ENCODE results near the gene ZNF84.
A peak's percentile ranks its signal among the peaks of the same experiment; 100 is the strongest.

ZNF84 gene

DNA sequence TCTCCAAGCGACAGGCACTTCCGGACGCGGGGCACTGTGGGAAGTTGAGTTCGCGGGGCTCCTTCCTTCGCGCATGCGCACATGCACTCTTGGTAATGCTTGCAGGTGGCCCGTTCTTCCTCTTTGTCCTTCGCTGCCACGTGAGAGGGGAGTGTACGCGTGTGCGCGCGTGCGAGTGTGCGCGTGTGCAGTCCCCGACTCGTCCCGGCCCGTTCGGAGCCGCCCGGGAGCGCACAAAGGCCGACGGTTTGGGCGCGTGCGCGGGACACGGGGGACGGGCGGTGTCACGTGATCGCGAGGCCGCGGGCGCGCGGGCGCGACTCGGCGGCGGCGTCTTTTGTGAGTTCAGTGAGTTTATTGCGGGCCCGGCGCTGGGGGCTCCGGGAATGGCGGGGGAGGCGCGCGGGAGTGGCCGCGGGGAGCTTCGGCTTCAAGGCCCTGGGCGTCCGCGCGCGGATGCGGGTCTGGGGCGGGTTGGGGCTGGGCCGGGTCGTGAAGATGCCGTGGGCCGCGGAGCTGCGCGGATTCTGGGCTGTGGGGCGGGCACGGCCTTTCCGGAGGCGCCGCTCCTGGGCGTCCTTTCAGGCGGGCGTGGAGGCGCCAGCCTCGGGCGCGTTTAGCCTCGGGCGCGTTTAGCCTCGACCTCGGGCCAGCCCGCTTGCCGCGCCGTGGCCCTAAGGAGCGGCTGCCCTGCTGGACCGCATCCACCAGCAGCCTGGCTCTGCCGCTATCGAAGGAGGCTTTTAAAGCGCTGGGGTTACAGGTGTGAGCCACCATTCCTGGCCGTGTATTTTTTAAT is at the start of gene ZNF84:
Gene ZNF84 (plus strand): TSS at position 303 of the 799 bp plus-strand sequence. CDS start 3,959 bp downstream, outside the sequence.
- DNase-seq (ENCODE audit: low read depth in 2 of 2): peak; percentile 93 to 94

DNA sequence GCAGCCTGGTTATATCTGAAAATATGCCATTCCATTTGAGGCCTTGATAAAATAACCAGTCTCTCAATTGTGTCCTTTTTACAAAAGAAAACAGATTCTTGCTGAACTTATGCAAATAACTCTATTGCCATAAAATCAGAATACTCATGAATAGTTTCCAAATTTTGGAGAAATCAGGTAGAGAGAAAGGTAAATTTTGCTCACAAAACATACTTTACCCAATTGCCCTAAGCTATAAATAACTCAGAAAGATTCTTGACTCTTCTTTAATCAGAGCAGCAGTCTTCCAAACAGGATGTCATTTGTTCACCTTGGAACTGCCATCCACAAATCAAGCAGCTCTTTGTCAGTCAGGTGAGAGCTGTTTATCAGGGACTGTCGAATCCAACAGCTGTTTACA is 38.6 kb upstream of the ZNF84 start:
- DNase-seq (ENCODE audit: low read depth in 2 of 2): no peak

DNA sequence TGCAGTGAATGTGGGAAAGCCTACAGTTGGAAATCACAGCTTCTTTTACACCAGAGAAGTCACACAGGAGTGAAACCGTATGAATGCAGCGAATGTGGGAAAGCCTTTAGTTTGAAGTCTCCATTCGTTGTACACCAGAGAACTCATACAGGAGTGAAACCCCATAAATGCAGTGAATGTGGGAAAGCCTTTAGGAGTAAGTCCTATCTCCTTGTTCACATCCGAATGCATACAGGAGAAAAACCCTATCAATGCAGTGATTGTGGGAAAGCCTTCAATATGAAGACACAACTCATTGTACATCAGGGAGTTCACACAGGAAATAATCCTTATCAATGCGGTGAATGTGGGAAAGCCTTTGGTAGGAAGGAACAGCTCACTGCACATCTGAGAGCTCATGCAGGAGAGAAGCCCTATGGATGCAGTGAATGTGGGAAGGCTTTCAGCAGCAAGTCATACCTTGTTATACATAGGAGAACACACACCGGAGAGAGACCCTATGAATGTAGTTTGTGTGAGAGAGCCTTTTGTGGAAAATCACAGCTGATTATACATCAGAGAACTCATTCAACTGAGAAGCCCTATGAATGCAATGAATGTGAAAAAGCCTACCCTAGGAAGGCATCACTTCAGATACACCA is 26.5 kb upstream of the ZNF84 start:
- DNase-seq (ENCODE audit: low read depth in 2 of 2): no peak

DNA sequence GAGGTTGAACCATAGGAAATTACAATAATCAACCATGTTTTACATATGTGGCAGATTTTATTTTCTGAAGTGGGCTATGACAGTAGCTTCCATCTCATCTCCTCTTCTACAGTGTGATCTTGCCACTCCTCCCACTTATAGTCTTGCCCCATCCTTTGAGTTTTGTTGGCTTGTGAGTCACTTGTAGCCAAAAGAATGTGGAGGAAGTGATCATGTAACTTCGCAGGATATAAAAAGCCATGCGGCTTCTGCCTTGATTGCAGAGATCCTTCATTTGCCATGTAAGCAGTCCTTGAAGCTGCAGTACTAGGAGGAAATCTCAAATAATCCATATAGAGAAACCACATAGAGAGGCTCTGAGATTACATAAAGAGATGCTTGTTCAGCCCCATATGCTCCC is 13.7 kb upstream of the ZNF84 start:
- DNase-seq (ENCODE audit: low read depth in 2 of 2): no peak

DNA sequence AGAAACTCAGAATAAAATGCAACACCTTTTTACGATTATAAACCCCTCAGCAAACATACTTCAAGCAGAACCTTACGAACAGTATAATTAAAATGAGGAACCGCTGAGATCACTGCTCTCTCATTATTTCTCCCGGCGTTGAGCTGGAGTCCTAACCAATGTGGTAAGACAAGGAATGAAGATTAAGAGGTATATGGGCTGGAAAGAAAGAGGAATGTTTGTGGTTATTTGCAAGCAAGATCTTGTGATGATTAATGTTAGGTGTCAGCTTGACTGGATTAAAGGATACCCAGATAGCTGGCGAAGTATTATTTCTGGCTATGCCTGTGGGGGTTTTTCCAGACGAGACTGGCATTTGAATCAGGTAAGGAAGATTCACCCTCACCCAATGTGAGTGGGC is 10.3 kb upstream of the ZNF84 start:
- no peak for DNase-seq (ENCODE audit: low read depth in 2 of 2)

DNA sequence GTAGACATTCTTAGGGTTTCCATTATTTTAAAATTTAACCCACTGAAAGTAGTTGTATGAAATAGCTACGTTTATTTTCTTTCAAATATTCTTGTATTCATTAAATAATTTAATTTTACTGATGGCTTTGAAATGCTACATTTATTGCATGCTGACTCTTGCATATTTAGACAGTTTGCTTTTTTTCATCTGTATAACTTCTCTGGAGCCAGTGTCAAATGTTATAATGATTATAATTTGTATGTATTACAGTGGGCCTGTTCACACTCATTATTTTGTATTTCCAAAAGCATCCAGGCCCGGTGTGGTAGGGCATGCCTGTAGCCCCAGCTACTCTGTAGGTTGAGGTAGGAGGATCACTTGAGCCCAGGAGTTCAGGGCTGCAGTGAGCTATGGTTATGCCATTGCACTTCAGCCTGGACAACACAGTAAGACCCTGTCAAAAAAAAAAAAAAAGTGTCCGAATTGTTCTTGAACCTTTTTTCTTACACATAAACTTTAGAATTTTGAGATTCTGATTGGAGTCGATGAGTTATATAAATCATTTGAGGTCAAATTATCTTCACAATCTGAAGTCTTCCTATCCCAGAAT is 905 bp downstream of the ZNF84 start:
- no peak for DNase-seq (ENCODE audit: low read depth in 2 of 2)

DNA sequence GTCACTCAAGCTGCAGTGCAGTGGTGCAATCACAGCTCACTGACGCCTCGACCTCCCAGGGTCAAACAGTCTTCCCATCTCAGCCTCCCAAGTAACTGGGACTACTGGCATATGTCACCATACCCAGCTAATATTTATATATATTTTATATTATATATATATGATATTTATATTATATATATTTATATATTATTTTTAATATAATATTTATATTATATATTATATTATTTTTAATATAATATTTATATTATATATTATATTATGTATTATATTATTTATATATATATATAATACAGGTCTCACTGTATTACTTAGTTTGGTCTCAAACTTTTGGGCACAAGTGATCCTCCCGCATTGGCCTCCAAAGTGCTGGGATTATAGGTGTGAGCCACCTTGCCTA is 9.4 kb downstream of the ZNF84 start:
- DNase-seq (ENCODE audit: low read depth in 2 of 2): no peak

DNA sequence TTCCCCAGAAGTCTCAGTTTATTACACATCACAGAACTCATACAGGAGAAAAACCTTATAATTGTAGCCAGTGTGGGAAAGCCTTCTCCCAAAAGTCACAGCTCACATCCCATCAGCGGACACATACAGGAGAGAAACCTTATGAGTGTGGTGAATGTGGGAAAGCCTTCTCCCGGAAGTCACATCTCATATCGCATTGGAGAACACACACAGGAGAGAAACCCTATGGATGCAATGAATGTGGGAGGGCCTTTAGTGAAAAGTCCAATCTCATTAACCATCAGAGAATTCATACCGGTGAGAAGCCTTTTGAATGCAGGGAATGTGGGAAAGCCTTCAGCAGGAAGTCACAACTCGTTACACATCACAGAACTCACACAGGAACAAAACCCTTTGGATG is 20.1 kb downstream of the ZNF84 start:
- DNase-seq (ENCODE audit: low read depth in 2 of 2): no peak

DNA sequence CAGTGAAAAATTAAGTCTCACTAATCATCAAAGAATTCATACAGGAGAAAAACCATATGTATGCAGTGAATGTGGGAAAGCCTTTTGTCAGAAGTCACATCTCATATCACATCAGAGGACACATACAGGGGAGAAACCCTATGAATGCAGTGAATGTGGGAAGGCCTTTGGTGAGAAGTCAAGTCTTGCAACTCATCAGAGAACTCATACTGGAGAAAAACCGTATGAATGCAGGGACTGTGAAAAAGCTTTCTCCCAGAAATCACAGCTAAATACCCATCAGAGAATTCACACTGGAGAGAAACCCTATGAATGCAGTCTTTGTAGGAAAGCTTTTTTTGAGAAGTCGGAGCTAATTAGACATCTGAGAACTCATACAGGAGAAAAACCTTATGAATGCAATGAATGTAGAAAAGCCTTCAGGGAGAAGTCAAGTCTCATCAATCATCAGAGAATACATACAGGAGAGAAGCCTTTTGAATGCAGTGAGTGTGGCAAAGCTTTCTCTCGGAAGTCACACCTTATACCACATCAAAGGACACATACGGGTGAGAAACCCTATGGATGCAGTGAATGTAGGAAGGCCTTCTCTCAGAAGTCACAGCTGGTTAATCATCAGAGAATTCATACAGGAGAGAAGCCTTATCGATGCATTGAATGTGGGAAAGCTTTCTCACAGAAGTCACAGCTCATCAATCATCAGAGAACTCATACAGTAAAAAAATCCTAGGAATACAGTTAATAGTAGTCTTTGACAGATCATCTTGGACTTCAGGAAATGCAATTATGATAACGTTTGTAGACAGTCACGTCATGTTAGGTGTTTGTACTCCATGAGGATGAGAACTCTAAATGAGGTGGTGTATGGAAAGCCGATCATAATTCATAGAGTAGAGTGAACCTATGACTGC is 21.1 kb downstream of the ZNF84 start:
- DNase-seq (ENCODE audit: low read depth in 2 of 2): no peak

DNA sequence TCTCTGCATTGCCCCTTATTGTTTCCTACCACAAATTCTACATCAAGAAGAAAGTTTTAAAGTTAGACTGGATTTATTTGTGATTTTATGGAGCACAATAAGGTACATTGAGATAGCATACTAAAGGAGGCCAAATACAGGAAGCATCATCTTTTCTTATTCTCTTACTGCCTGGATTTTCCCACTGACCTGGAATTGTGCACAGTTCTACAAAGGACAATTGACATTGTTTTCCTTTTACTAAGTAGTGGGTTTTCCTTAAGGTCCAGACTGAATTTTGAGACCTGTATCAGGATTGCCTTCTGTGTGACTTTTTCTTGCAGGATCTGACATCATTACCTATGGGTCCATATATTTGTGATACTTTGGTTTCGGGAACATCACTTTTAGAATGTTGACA is 24.6 kb downstream of the ZNF84 start:
- no peak for DNase-seq (ENCODE audit: low read depth in 2 of 2)

DNA sequence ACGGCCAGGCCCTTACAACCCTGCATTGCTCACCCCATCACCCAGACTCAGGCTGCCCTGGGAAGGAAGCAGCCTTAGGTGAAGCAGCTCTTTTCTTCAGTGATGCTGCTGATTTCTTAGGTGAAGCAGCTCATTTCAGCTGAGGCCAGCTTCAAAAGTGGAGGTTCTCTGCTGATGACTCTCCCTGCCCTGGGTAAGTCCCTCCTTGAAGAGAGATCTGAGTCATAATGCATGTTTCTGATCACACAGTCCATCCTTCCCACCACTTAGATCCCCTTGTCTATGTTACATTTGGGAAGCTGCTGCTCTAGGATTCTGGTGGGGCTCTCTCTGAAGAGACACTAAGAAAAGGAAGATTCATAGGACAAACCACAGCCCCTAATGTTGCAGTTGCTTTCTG is 26.2 kb downstream of the ZNF84 start:
- DNase-seq (ENCODE audit: low read depth in 2 of 2): no peak

DNA sequence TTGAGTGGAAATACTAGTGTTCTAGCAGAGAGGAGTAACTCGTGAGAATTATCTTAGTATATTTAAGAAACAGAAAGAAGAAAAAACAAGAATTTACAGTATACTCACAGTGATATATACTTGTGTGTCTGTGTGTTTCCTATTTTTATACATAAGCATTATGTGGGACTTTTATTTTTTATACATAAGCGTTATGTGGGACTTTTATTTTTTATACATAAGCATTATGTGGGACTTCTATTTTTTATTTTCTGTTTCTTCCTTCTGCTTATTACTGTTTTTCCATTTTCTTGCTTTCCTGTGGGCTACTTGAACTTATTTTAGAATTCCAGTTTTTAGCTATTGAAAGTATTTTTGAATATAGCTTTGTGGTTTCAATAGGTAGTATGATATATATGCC is 36.5 kb downstream of the ZNF84 start:
- DNase-seq (ENCODE audit: low read depth in 2 of 2): no peak

DNA sequence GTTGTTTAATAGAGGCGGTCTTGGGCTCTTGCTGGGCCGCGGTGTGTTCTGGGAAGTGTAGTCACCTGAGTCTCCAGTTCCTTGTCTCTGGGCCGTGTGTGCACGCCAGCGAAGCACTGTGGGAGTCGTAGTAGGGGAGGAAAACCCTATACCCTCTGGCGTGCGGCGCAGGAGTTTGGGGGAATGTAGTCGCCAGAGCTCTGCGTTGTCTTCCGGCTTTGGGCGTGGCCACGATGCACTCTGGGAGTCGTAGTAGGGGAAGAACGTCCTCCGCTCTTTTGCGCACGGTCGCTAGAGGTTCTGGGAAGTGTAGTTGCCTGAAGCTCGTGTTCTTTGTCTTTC is 42.7 kb downstream of the ZNF84 start:
- peak; percentile 88 to 90 for DNase-seq (ENCODE audit: low read depth in 2 of 2)

DNA sequence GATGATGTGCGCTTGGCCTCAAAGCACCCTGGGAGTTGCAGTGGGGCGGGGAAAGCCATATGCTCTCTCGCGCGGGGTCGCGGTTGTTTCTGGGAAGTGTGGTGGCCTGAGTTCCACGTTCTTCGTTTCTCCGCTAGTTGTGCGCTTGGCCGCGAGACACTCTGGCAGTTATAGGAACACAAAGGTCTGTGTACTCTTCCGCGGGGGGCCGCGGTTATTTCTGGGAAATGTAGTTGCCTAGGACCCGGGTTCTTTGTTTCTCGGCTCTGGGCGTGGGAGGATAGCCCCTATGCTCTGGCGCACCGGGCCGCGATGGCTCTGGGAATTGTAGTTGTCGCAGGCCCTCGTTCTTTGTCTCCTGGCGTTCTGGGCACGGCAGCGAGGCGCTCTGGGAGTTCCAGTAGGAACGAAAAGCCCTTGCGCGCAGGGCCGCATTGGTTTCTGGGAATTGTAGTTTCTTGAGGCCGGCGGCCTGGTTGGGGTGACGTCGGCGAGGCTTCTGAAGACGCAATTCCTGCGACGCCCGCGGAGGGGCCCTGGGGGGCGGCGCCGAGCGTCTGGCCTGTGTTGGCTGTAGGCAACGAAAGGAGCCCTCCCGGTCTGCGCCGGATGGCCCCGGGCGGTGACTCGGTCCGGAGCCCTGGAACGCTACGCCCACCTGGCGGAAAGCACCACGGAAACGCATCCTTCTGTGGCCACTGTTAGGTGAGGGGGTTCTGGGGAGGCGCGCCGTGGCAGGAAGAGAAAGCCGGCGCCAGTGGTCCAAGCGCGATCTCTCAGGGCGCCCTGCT is 43.3 kb downstream of the ZNF84 start, which contains the start of gene ZNF140:
Gene ZNF140 (plus strand): TSS at position 556 of the 791 bp plus-strand sequence. CDS start 398 bp downstream, outside the sequence.
- DNase-seq (ENCODE audit: low read depth in 2 of 2): peak; percentile 87 to 88

DNA sequence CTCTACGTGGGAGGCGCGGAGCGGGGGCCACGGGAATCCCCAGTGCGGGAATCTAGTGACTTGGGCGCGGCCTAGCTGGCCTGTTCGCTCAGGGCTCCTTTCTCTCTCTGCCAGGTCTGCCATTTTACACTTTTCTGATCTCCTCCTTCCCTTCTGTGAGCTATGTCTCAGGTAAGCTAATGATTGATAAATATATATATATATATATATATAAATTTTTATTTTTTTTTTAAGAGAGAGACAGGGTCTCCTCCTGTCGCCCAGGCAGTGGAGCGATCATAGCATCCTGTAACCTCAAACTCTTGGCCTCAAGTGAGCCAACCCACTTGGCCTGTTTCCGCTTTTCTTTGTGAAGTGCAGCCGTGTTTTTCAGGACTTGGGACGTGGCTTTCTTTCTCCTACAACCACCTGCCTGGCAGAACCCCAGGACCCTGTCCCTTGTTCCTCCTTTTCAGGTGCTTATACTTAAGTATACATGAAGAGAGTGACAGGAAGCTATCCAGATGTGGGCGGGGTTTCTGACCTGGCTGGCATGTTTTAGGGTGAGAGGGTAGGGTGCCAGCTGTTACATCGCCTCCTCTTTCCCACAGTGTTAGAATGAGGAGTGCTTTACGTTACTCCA is 44.0 kb downstream of the ZNF84 start:
- DNase-seq (ENCODE audit: low read depth in 2 of 2): no peak

DNA sequence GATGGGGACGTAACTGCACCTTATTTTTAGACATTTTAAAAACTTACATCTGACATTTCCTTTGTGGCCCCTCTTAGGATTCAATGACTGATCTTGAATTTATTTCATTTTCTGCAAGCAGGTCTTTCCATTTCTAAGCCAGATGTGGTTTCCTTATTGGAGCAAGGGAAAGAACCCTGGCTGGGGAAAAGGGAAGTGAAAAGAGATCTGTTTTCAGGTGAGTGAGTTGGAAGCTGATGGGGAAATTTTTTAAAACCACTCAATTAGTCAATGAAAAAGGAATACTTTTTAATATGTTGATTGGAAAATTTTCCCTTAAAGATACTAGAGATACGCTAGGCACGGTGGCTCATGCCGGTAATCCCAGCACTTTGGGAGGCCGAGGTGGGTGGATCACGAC is 46.0 kb downstream of the ZNF84 start:
- no peak for DNase-seq (ENCODE audit: low read depth in 2 of 2)

DNA sequence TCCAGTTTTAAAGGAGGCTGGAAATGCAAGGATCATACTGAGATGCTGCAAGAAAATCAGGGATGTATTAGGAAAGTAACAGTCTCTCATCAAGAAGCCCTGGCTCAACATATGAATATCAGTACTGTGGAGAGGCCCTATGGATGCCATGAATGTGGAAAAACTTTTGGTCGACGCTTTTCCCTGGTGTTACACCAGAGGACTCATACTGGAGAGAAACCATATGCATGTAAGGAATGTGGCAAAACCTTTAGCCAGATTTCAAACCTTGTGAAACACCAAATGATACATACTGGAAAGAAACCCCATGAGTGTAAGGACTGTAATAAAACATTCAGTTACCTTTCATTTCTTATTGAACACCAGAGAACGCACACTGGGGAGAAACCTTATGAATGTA is 68.3 kb downstream of the ZNF84 start:
- DNase-seq (ENCODE audit: low read depth in 2 of 2): no peak

DNA sequence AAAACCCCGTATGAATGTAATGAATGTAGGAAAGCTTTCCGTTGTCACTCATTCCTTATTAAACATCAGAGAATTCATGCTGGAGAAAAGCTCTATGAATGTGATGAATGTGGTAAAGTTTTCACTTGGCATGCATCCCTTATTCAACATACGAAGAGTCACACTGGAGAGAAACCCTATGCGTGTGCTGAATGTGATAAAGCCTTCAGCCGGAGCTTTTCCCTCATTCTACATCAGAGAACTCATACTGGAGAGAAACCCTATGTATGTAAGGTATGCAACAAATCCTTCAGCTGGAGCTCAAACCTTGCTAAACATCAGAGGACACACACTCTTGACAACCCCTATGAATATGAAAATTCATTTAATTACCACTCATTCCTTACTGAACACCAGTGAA is 68.9 kb downstream of the ZNF84 start:
- DNase-seq (ENCODE audit: low read depth in 2 of 2): no peak

DNA sequence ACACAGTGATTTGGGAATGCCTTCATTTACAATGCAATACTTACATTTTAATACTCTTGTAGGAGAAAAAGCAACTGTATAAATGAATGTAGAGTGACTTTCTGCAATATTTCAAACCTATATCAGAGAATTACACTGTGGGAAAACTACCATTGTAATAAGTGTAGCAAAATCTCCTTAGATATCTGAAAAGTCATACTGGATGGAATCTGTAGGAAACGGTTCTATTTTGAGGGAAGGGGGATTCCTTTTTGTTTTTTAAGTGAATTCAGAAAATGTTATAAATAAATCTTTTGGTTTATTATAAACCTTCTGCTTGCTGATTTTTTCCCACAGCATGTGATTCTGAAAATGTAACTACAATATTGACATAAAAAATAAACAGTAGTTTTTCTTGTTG is 69.8 kb downstream of the ZNF84 start:
- no peak for DNase-seq (ENCODE audit: low read depth in 2 of 2)

DNA sequence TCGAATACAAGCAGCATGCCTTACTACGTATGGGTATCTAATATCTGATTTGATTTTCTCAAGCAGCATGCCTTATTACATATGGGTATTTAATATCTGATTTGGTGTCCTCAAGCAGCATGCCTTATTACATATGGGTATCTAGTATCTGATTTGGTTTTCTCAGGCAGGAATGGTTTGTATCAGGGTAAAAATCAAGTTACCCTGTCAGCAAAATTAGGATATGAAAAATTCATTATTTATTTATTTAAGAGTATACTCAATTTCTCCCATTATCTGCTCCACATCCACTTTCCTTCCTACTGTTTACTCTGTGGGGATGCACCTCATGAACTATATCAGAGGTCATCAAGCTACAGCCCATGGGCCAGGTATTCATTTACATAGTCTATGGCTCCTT is 70.8 kb downstream of the ZNF84 start:
- DNase-seq (ENCODE audit: low read depth in 2 of 2): no peak

Data from activated CD4-positive, alpha-beta T cell treated with anti-CD3 and anti-CD28 coated beads for 24 hours (primary cell).